Measurements from ENCODE around the gene ACOX3.

DNA sequence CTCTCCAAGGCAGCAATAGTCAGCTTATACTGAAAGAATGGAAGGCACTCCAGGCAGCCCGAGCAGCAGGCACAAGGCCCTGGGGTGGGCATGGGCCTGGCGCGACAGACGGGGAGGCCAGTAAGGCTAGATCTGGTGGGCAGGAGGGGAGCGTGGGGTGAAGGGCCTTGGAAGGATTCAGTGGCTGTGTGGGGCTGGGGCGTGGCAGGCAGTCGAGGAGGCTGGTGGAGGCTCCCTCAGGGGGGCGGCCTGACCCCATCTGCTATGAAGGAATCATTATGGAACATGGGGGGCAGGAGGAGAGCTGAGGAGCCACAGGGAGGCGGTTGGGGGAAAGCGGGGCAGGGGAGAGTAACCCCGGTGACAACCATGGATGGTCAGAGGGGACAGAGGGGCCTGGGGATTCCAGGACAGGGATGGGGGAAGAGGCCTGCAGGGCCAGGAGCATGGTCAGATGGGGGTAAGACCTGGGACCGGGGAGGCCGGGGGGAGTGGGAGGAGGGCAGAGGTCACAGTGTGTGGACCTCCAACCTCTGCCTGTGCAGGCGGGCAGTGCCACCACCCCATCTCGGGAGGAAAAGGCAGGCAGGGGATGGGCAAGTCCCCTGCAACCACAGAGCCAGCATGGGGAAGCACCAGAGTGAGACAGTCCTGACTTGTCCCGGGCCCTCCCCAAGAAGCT is 70.3 kb downstream of the ACOX3 start:
- TF ChIP-seq, protein P1, sequence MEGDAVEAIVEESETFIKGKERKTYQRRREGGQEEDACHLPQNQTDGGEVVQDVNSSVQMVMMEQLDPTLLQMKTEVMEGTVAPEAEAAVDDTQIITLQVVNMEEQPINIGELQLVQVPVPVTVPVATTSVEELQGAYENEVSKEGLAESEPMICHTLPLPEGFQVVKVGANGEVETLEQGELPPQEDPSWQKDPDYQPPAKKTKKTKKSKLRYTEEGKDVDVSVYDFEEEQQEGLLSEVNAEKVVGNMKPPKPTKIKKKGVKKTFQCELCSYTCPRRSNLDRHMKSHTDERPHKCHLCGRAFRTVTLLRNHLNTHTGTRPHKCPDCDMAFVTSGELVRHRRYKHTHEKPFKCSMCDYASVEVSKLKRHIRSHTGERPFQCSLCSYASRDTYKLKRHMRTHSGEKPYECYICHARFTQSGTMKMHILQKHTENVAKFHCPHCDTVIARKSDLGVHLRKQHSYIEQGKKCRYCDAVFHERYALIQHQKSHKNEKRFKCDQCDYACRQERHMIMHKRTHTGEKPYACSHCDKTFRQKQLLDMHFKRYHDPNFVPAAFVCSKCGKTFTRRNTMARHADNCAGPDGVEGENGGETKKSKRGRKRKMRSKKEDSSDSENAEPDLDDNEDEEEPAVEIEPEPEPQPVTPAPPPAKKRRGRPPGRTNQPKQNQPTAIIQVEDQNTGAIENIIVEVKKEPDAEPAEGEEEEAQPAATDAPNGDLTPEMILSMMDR (IDR thresholded peaks at IDR 0.05), result no peak
- TF ChIP-seq POLR2AphosphoS5 (IDR thresholded peaks at IDR 0.05) (no peak), EP300 (IDR thresholded peaks at IDR 0.05) (no peak)

All from esophagus muscularis mucosa (tissue), 4 donors.